Measurements from ENCODE around the gene STXBP1. TPM values are rescaled to one million over a fixed set of nuclear protein-coding genes. Genes with fewer than 3 reads are reported as not detected.

STXBP1 gene
- 20.5 and 31.7 TPM in 2 replicates for total RNA-seq

GRCh38 chr9:127611899-127612790 is at the start of gene STXBP1:
Gene STXBP1 (plus strand): TSS chr9:127612277. CDS start chr9:127612404, 127 bp downstream.

GRCh38 chr9:127706836-127707241 is 94.8 kb downstream of the STXBP1 start, which contains the start of gene CFAP157:
Gene CFAP157 (plus strand): TSS chr9:127706988. CDS start chr9:127707032, 44 bp downstream.

GRCh38 chr9:127715470-127716337 is 103.6 kb downstream of the STXBP1 start, which contains the start of the genes PTRH1 and TTC16:
Gene PTRH1 (minus strand): TSS chr9:127715663. CDS start chr9:127715639, 24 bp downstream.
Gene TTC16 (plus strand): TSS chr9:127716079. CDS start chr9:127716146, 67 bp downstream.

DNA sequence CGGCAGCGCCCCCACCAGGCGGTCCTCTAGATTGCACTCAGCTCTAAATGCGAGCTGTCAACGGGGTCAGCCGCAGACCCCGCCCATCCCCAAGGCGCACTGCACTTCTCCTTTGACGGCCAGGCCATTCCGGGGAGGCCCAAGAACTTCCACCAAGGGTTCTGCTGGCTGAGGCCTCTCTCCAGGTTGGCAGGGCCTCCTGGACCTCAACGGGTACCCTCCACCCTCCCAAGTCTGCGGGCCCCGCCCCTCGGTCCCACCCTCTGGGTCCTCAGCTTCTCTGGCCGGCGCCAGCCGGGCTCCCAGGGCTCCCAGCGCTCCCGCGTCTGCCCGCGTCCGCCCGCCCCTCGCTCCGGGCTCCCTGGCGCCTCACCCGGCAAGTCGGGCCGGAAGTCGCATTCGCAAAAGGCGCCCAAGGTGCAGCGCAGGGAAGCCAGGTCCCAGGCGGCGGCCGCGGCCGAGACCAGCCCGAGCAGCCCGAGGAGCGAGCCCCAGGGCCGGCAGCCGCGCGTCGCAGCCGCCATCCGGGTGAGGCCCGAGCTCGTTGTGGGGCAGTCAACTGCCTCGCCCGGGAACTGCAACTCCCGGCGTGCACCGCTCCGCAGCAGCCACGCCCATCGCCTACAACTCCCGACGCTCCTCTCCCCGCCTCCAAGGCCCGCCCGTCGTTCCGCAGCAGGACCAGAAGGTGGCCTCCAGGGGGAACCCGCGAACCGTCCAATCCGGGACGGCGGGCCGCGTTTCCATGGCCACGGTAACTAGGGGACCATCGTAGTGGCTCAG is 122.9 kb downstream of the STXBP1 start, which contains the start of gene TOR2A:
TSS of gene TOR2A (minus strand) at position 548 of the 783 bp plus-strand sequence. CDS start at position 524, 24 bp downstream.

Other genes starting within 250 kb of the STXBP1 start
- 0.43 and 10.0 TPM in 2 replicates for gene SLC2A8, start 215.1 kb upstream of the STXBP1 start, total RNA-seq
- gene ZNF79, start 187.9 kb upstream of the STXBP1 start, total RNA-seq, result 2.5 and 4.3 TPM in 2 replicates
- gene RPL12, start 160.9 kb upstream of the STXBP1 start, total RNA-seq, result 2,910 and 3,703 TPM in 2 replicates
- gene LRSAM1, start 160.8 kb upstream of the STXBP1 start, total RNA-seq, result 9.2 and 10.7 TPM in 2 replicates
- gene CFAP157, start 94.7 kb downstream of the STXBP1 start, total RNA-seq, result 0.51 TPM in 1 of 2 replicates, not detected in the other
- 12.0 and 22.5 TPM in 2 replicates for gene PTRH1, start 103.4 kb downstream of the STXBP1 start, total RNA-seq
- not detected in 2 replicates for gene TTC16, start 103.8 kb downstream of the STXBP1 start, total RNA-seq
- 13.4 and 19.6 TPM in 2 replicates for gene TOR2A, start 123.0 kb downstream of the STXBP1 start, total RNA-seq
- gene SH2D3C, start 166.4 kb downstream of the STXBP1 start, total RNA-seq, result 0.23 and 0.94 TPM in 2 replicates
- gene CDK9, start 173.8 kb downstream of the STXBP1 start, total RNA-seq, result 19.6 and 46.1 TPM in 2 replicates
- gene FPGS, start 190.6 kb downstream of the STXBP1 start, total RNA-seq, result 55.2 and 63.8 TPM in 2 replicates
- 74.1 and 186 TPM in 2 replicates for gene ENG, start 242.4 kb downstream of the STXBP1 start, total RNA-seq

Data from pericardium fibroblast (primary cell).